HAP-1 (cell line): Measurements from ENCODE around the gene SLC13A1.
A peak's percentile ranks its signal among the peaks of the same experiment; 100 is the strongest.

Experiments
- DNase-seq, 2 experiments: peaks; one replicate each; pipeline ENCODE4 v3.0.0-alpha.2; 2016 to 2020; ENCODE audit warnings: low spot score in 2 of 2
- H3K27me3 ChIP-seq: fragments of 250-450 bp; sonication (Bioruptor Pico); 2 replicates; pipeline ENCODE4 v1.5.1; 2020; ENCODE audit warnings: low read depth, mild to moderate bottlenecking, moderate library complexity
- H3K36me3 ChIP-seq: fragments of 250-450 bp; sonication (Bioruptor Pico); replicated peaks from 2 replicates; pipeline ENCODE4 v1.5.1; 2020; ENCODE audit warnings: mild to moderate bottlenecking
- H3K4me1 ChIP-seq: fragments of 250-450 bp; sonication (Bioruptor Pico); 2 replicates; pipeline ENCODE4 v1.5.1; 2020; ENCODE audit warnings: mild to moderate bottlenecking
- H3K4me3 ChIP-seq: fragments of 250-450 bp; sonication (Bioruptor Pico); 2 replicates; pipeline ENCODE4 v1.5.1; 2020; ENCODE audit warnings: mild to moderate bottlenecking, moderate library complexity
- H3K9me3 ChIP-seq: fragments of 250-450 bp; sonication (Bioruptor Pico); 2 replicates; pipeline ENCODE4 v1.5.1; 2020; ENCODE audit warnings: mild to moderate bottlenecking, moderate library complexity
- in situ Hi-C: fragments of 300-500 bp; cut with MboI; formaldehyde crosslinking; loops from 3 replicates; pipeline ENCODE4 v1.14.3; 2020; ENCODE audit warnings: low sequenced_read_pairs, inconsistent platforms, mixed read lengths

The SLC13A1 gene

GRCh38 chr7:123075838-123076467, 123.8 kb downstream of the SLC13A1 start:
- H3K27me3 ChIP-seq = no peaks in the 10 kb centered on the region
- DNase-seq = no peak
- H3K9me3 ChIP-seq = no peaks in the 10 kb centered on the region
- no peak overlapping the region for H3K4me3 ChIP-seq
- no peaks in the 10 kb centered on the region for H3K4me1 ChIP-seq
- no peaks in the 10 kb centered on the region for H3K36me3 ChIP-seq
- in situ Hi-C loops = no loop called here

- H3K4me1 ChIP-seq = no peaks in the 10 kb centered on the region
- no peaks in the 10 kb centered on the region for H3K9me3 ChIP-seq
- no peaks in the 10 kb centered on the region for H3K36me3 ChIP-seq
- H3K4me3 ChIP-seq = no peak overlapping the region
- peak; percentile 18 to 27 for DNase-seq
- H3K27me3 ChIP-seq = no peaks in the 10 kb centered on the region
- in situ Hi-C loops = no loop called here
These were observed 129.0 kb downstream of the SLC13A1 start for GRCh38 chr7:123070702-123071286.

GRCh38 chr7:123067814-123068213, 132.0 kb downstream of the SLC13A1 start:
- Histone ChIP-seq H3K27me3 (no peaks in the 10 kb centered on the region), H3K4me1 (no peaks in the 10 kb centered on the region), H3K36me3 (no peaks in the 10 kb centered on the region), H3K4me3 (no peak overlapping the region), H3K9me3 (no peaks in the 10 kb centered on the region)
- in situ Hi-C loops = no loop called here
- no peak for DNase-seq
